OCI-LY3 (cell line): Measurements from ENCODE around the gene HUNK.

ENCODE experiments used
- H2AFZ ChIP-seq: fragments of 200-600, 300-600 bp; shearing (Covaris generic); 2 replicates; pipeline ENCODE4 v1.6.0; 2014; ENCODE audit warnings: antibody characterized with exemption, low read depth, low read length
- H3K27ac ChIP-seq: fragments of 200-600, 300-600 bp; sonication (generic); 2 replicates; pipeline ENCODE4 v1.5.1; 2014; ENCODE audit warnings: mild to moderate bottlenecking, low read length, moderate library complexity, mixed read lengths
- H3K27me3 ChIP-seq: fragments of 200-600, 300-600 bp; sonication (generic); 2 replicates; pipeline ENCODE4 v1.6.1; 2014; ENCODE audit warnings: low read depth, low read length, mixed read lengths
- H3K36me3 ChIP-seq: fragments of 200-600, 300-600 bp; sonication (generic); replicated peaks from 2 replicates; pipeline ENCODE3; 2014; ENCODE audit warnings: low read depth, low read length, mixed read lengths
- H3K4me1 ChIP-seq: fragments of 300-600, 200-600 bp; sonication (generic); 2 replicates; pipeline ENCODE4 v1.6.1; 2014; ENCODE audit warnings: low read length, mixed read lengths
- H3K4me2 ChIP-seq: fragments of 200-600, 300-600 bp; sonication (generic); 2 replicates; pipeline ENCODE4 v1.6.1; 2014; ENCODE audit warnings: low read length, mixed read lengths
- H3K4me3 ChIP-seq: fragments of 300-600, 200-600 bp; sonication (generic); 2 replicates; pipeline ENCODE4 v1.5.1; 2014; ENCODE audit warnings: antibody characterized with exemption, mild to moderate bottlenecking, low read length, moderate library complexity
- H3K79me2 ChIP-seq: fragments of 300-600, 200-600 bp; shearing (Covaris generic); 2 replicates; pipeline ENCODE4 v1.6.1; 2014; ENCODE audit warnings: mild to moderate bottlenecking, low read length, mixed read lengths
- H3K9ac ChIP-seq: fragments of 300-600, 200-600 bp; shearing (Covaris generic); 2 replicates; pipeline ENCODE4 v1.6.0; 2014; ENCODE audit warnings: mild to moderate bottlenecking, low read length, moderate library complexity
- H3K9me3 ChIP-seq: fragments of 200-600, 300-600 bp; shearing (Covaris generic); 2 replicates; pipeline ENCODE4 v1.6.1; 2014; ENCODE audit warnings: low read length, mixed read lengths; ENCODE audit not compliant: insufficient read depth
- H4K20me1 ChIP-seq: fragments of 200-600, 300-600 bp; sonication (generic); 2 replicates; pipeline ENCODE4 v1.6.1; 2016; ENCODE audit warnings: low read length, mixed read lengths; ENCODE audit not compliant: insufficient read depth
- EZH2phosphoT487 ChIP-seq: fragments of 200-600 bp; shearing (Covaris generic); IDR thresholded peaks from 2 replicates; pipeline ENCODE4 v1.6.1; 2018; ENCODE audit warnings: antibody characterized with exemption, mixed run types, low read depth
- TF ChIP-seq, protein P1 (sequence below): fragments of 200-600, 300-600 bp; sonication (generic); IDR thresholded peaks from 2 replicates; pipeline ENCODE4 v1.5.1; 2014; ENCODE audit warnings: antibody characterized with exemption, low read length, low read depth

Gene HUNK

GRCh38 chr21:31991356-31992331, 118.8 kb downstream of the HUNK start:
- no peaks in the 10 kb centered on the region for H3K36me3 ChIP-seq
- no peak overlapping the region for H3K9ac ChIP-seq
- H3K4me1 ChIP-seq, result no peaks in the 10 kb centered on the region
- H3K9me3 ChIP-seq, result no peaks in the 10 kb centered on the region
- no peak overlapping the region for H3K27ac ChIP-seq
- no peak for TF ChIP-seq EZH2phosphoT487
- TF ChIP-seq, protein P1, sequence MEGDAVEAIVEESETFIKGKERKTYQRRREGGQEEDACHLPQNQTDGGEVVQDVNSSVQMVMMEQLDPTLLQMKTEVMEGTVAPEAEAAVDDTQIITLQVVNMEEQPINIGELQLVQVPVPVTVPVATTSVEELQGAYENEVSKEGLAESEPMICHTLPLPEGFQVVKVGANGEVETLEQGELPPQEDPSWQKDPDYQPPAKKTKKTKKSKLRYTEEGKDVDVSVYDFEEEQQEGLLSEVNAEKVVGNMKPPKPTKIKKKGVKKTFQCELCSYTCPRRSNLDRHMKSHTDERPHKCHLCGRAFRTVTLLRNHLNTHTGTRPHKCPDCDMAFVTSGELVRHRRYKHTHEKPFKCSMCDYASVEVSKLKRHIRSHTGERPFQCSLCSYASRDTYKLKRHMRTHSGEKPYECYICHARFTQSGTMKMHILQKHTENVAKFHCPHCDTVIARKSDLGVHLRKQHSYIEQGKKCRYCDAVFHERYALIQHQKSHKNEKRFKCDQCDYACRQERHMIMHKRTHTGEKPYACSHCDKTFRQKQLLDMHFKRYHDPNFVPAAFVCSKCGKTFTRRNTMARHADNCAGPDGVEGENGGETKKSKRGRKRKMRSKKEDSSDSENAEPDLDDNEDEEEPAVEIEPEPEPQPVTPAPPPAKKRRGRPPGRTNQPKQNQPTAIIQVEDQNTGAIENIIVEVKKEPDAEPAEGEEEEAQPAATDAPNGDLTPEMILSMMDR, result peak; percentile 14; the same call in 1 of the 2 replicates
- no peak overlapping the region for H2AFZ ChIP-seq
- no peak overlapping the region for H3K4me3 ChIP-seq
- no peak overlapping the region for H3K4me2 ChIP-seq
- no peaks in the 10 kb centered on the region for H4K20me1 ChIP-seq
- H3K27me3 ChIP-seq, result 0 out of 2 replicates have a peak, but pooled peaks cover 3% of the 10 kb centered on the region
- H3K79me2 ChIP-seq, result no peaks in the 10 kb centered on the region

DNA sequence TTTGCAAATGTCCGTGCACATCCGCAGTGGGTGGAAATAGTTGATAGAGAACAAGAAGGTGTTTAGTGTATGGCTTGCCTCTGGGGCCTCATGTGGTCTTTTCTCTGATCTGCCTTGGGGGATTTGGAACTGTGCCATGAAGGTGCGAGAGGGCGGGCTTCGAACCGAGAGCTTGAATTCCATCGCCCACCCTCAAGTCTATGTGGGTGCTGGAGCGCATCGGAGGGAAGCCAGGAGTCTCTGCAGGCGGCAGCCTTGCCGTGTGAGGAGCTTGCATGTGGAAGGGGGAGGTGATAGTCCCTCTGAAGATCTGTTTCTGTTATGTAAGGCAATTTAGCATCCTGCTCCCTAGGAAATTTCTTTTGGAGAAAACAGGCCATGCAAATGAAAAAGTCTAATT, 119.6 kb downstream of the HUNK start:
- Histone ChIP-seq H4K20me1 (no peaks in the 10 kb centered on the region), H2AFZ (no peak overlapping the region), H3K9ac (no peak overlapping the region), H3K4me2 (no peak overlapping the region), H3K4me3 (no peak overlapping the region), H3K27me3 (0 out of 2 replicates have a peak, but pooled peaks cover 3% of the 10 kb centered on the region), H3K79me2 (no peaks in the 10 kb centered on the region), H3K36me3 (no peaks in the 10 kb centered on the region), H3K9me3 (no peaks in the 10 kb centered on the region), H3K4me1 (no peaks in the 10 kb centered on the region), H3K27ac (no peak overlapping the region)
- TF ChIP-seq, protein P1, result no peak
- no peak for TF ChIP-seq EZH2phosphoT487

- H3K27me3 ChIP-seq, result 0 out of 2 replicates have a peak, but pooled peaks cover 3% of the 10 kb centered on the region
- no peaks in the 10 kb centered on the region for H4K20me1 ChIP-seq
- no peaks in the 10 kb centered on the region for H3K4me1 ChIP-seq
- H3K4me2 ChIP-seq, result no peak overlapping the region
- no peaks in the 10 kb centered on the region for H3K79me2 ChIP-seq
- H3K36me3 ChIP-seq, result no peaks in the 10 kb centered on the region
- H3K9ac ChIP-seq, result no peak overlapping the region
- H3K9me3 ChIP-seq, result no peaks in the 10 kb centered on the region
- no peak overlapping the region for H2AFZ ChIP-seq
- H3K27ac ChIP-seq, result no peak overlapping the region
- TF ChIP-seq, protein P1, result no peak
- no peak overlapping the region for H3K4me3 ChIP-seq
These were observed 121.3 kb downstream of the HUNK start for GRCh38 chr21:31993826-31994825.

- H3K9me3 ChIP-seq, result no peaks in the 10 kb centered on the region
- no peak overlapping the region for H3K9ac ChIP-seq
- no peaks in the 10 kb centered on the region for H3K36me3 ChIP-seq
- no peak for TF ChIP-seq EZH2phosphoT487
- TF ChIP-seq, protein P1, result no peak
- H4K20me1 ChIP-seq, result no peaks in the 10 kb centered on the region
- no peak overlapping the region for H3K4me3 ChIP-seq
- no peaks in the 10 kb centered on the region for H3K4me1 ChIP-seq
- no peaks in the 10 kb centered on the region for H3K79me2 ChIP-seq
- H2AFZ ChIP-seq, result no peak overlapping the region
- H3K27me3 ChIP-seq, result 0 out of 2 replicates have a peak, but pooled peaks cover 3% of the 10 kb centered on the region
- no peak overlapping the region for H3K4me2 ChIP-seq
- no peak overlapping the region for H3K27ac ChIP-seq
These were observed 124.4 kb downstream of the HUNK start for GRCh38 chr21:31997191-31997590.
